Parathyroid adenoma (tissue), 2 donors: Measurements from ENCODE around the gene REN.

Experiments used
- H2AFZ ChIP-seq: fragments of 300-600 bp; sonication (generic); one replicate; pipeline ENCODE4 v1.7.0; 2017; ENCODE audit warnings: antibody characterized with exemption, mild to moderate bottlenecking
- H3K27ac ChIP-seq: fragments of 300-600 bp; sonication (generic); one replicate; pipeline ENCODE4 v1.7.0; 2017
- H3K27me3 ChIP-seq: fragments of 300-600 bp; sonication (generic); one replicate; pipeline ENCODE4 v1.7.0; 2017; ENCODE audit warnings: low read length; ENCODE audit not compliant: control insufficient read depth, insufficient read depth
- H3K36me3 ChIP-seq: fragments of 300-600 bp; sonication (generic); one replicate; pipeline ENCODE4 v1.7.0; 2017; ENCODE audit warnings: low read length; ENCODE audit not compliant: control insufficient read depth, insufficient read depth
- H3K4me1 ChIP-seq: fragments of 300-600 bp; sonication (generic); one replicate; pipeline ENCODE4 v1.7.0; 2017; ENCODE audit warnings: control low read depth
- H3K4me2 ChIP-seq: fragments of 300-600 bp; sonication (generic); one replicate; pipeline ENCODE4 v1.7.0; 2017; ENCODE audit warnings: low read length
- H3K4me3 ChIP-seq: fragments of 300-600 bp; sonication (generic); one replicate; pipeline ENCODE4 v1.7.0; 2017; ENCODE audit warnings: low read depth, low read length
- H3K79me2 ChIP-seq: fragments of 300-600 bp; sonication (generic); one replicate; pipeline ENCODE4 v1.7.0; 2017; ENCODE audit warnings: control low read depth
- H3K9ac ChIP-seq: fragments of 300-600 bp; sonication (generic); one replicate; pipeline ENCODE4 v1.7.0; 2017; ENCODE audit warnings: mild to moderate bottlenecking
- H3K9me3 ChIP-seq: fragments of 300-600 bp; sonication (generic); one replicate; pipeline ENCODE4 v1.7.0; 2017; ENCODE audit warnings: low read length; ENCODE audit not compliant: control insufficient read depth
- CTCF ChIP-seq: fragments of 300-600 bp; sonication (generic); IDR thresholded peaks from one replicate; pipeline ENCODE4 v1.7.0; 2017; ENCODE audit warnings: antibody characterized with exemption, mild to moderate bottlenecking
- donor health status: primary hyperparathyroidism.

Gene REN

GRCh38 chr1:204188959-204189639 lies 23.0 kb upstream of the REN start:
- TF ChIP-seq CTCF = no peak
- Histone ChIP-seq H3K4me2 (no peak overlapping the region), H3K9me3 (no peaks in the 10 kb centered on the region), H2AFZ (no peak overlapping the region), H3K27ac (no peak overlapping the region), H3K4me1 (no peaks in the 10 kb centered on the region), H3K36me3 (no peaks in the 10 kb centered on the region), H3K4me3 (no peak overlapping the region), H3K9ac (no peak overlapping the region), H3K27me3 (no peaks in the 10 kb centered on the region), H3K79me2 (no peaks in the 10 kb centered on the region)

- Histone ChIP-seq H3K36me3 (no peaks in the 10 kb centered on the region), H3K4me2 (no peak overlapping the region), H3K9me3 (no peaks in the 10 kb centered on the region), H3K79me2 (no peaks in the 10 kb centered on the region), H2AFZ (no peak overlapping the region), H3K27ac (no peak overlapping the region), H3K4me1 (no peaks in the 10 kb centered on the region), H3K4me3 (no peak overlapping the region), H3K27me3 (no peaks in the 10 kb centered on the region), H3K9ac (no peak overlapping the region)
- TF ChIP-seq CTCF = no peak
Observed at GRCh38 chr1:204186597-204186996, 20.5 kb upstream of the REN start.

GRCh38 chr1:204181116-204181515 lies 15.0 kb upstream of the REN start:
- Histone ChIP-seq H3K79me2 (no peaks in the 10 kb centered on the region), H2AFZ (no peak overlapping the region), H3K9me3 (no peaks in the 10 kb centered on the region), H3K27me3 (no peaks in the 10 kb centered on the region), H3K4me1 (no peaks in the 10 kb centered on the region), H3K27ac (no peak overlapping the region), H3K36me3 (no peaks in the 10 kb centered on the region), H3K9ac (no peak overlapping the region), H3K4me2 (no peak overlapping the region), H3K4me3 (no peak overlapping the region)
- TF ChIP-seq CTCF = no peak

- no peak overlapping the region for H3K4me3 ChIP-seq
- no peaks in the 10 kb centered on the region for H3K79me2 ChIP-seq
- no peaks in the 10 kb centered on the region for H3K9me3 ChIP-seq
- H2AFZ ChIP-seq = no peak overlapping the region
- no peaks in the 10 kb centered on the region for H3K4me1 ChIP-seq
- no peaks in the 10 kb centered on the region for H3K36me3 ChIP-seq
- no peak overlapping the region for H3K4me2 ChIP-seq
- H3K9ac ChIP-seq = no peak overlapping the region
- no peaks in the 10 kb centered on the region for H3K27me3 ChIP-seq
- no peak for TF ChIP-seq CTCF
- H3K27ac ChIP-seq = no peak overlapping the region
Observed at GRCh38 chr1:204180133-204180532, 14.0 kb upstream of the REN start.
